Measurements from ENCODE around the gene LRFN2. TPM values are rescaled to one million over a fixed set of nuclear protein-coding genes. Genes with fewer than 3 reads are reported as not detected.

The LRFN2 gene
- total RNA-seq, 1 experiment from 2014 or later, result not detected

- Mint-ChIP-seq H3K36me3 (ENCODE audit: insufficient read depth, unreplicated experiment) (no peaks in the 10 kb centered on the region), H3K9me3 (ENCODE audit: unreplicated experiment) (peaks cover 10% of the 10 kb centered on the region), H3K4me1 (ENCODE audit: low read depth, unreplicated experiment) (no peaks in the 10 kb centered on the region), H3K27ac (ENCODE audit: unreplicated experiment) (no peak overlapping the region), H3K4me3 (ENCODE audit: unreplicated experiment) (no peak overlapping the region), H3K27me3 (ENCODE audit: insufficient read depth, unreplicated experiment) (peaks cover 18% of the 10 kb centered on the region)
- H3K9me3 ChIP-seq, result no peaks in the 10 kb centered on the region
- ChIA-PET POLR2A (no interaction called here), CTCF (no interaction called here)
- no TSS peak for BruUV-seq (replicated peaks)
- TF ChIP-seq CTCF (IDR thresholded peaks at IDR 0.05; ENCODE audit: insufficient read depth in 1 of 2, low read depth in 1 of 2, low read length in 1 of 2, severe bottlenecking in 1 of 2, unreplicated experiment in 1 of 2), result no peak
- H3K4me3 ChIP-seq (ENCODE audit: low read depth, low read length), result no peak overlapping the region
- DNase-seq, result no peak
- H3K36me3 ChIP-seq (ENCODE audit: control insufficient read depth, insufficient read depth, low read length), result no peaks in the 10 kb centered on the region
- H3K27me3 ChIP-seq (replicated peaks; ENCODE audit: control insufficient read depth, insufficient read depth, low read length), result no peaks in the 10 kb centered on the region; the same call in 1 of the 2 replicates
- no peaks in the 10 kb centered on the region for H3K4me1 ChIP-seq
- intact Hi-C loops (cut with micrococcal nuclease; ENCODE audit: unreplicated experiment), result no loop called here
These were observed 40.2 kb upstream of the LRFN2 start for GRCh38 chr6:40627316-40627715.

- TF ChIP-seq CTCF (IDR thresholded peaks at IDR 0.05; ENCODE audit: insufficient read depth in 1 of 2, low read depth in 1 of 2, low read length in 1 of 2, severe bottlenecking in 1 of 2, unreplicated experiment in 1 of 2), result no peak
- no peaks in the 10 kb centered on the region for H3K4me1 Mint-ChIP-seq (ENCODE audit: low read depth, unreplicated experiment)
- H3K36me3 Mint-ChIP-seq (ENCODE audit: insufficient read depth, unreplicated experiment), result no peaks in the 10 kb centered on the region
- H3K9me3 Mint-ChIP-seq (ENCODE audit: unreplicated experiment), result peaks cover 10% of the 10 kb centered on the region
- Histone ChIP-seq H3K9me3 (no peaks in the 10 kb centered on the region), H3K27me3 (replicated peaks; ENCODE audit: control insufficient read depth, insufficient read depth, low read length) (no peaks in the 10 kb centered on the region; the same call in 1 of the 2 replicates), H3K4me1 (no peaks in the 10 kb centered on the region), H3K4me3 (ENCODE audit: low read depth, low read length) (no peak overlapping the region), H3K36me3 (ENCODE audit: control insufficient read depth, insufficient read depth, low read length) (no peaks in the 10 kb centered on the region)
- peaks cover 15% of the 10 kb centered on the region for H3K27me3 Mint-ChIP-seq (ENCODE audit: insufficient read depth, unreplicated experiment)
- no peak overlapping the region for H3K4me3 Mint-ChIP-seq (ENCODE audit: unreplicated experiment)
- CTCF ChIA-PET, result no interaction called here
- H3K27ac Mint-ChIP-seq (ENCODE audit: unreplicated experiment), result no peak overlapping the region
- DNase-seq, result no peak
- POLR2A ChIA-PET, result no interaction called here
- intact Hi-C loops (cut with micrococcal nuclease; ENCODE audit: unreplicated experiment), result no loop called here
- BruUV-seq (replicated peaks), result no TSS peak
These were observed 39.7 kb upstream of the LRFN2 start for GRCh38 chr6:40626886-40627285.

DNA sequence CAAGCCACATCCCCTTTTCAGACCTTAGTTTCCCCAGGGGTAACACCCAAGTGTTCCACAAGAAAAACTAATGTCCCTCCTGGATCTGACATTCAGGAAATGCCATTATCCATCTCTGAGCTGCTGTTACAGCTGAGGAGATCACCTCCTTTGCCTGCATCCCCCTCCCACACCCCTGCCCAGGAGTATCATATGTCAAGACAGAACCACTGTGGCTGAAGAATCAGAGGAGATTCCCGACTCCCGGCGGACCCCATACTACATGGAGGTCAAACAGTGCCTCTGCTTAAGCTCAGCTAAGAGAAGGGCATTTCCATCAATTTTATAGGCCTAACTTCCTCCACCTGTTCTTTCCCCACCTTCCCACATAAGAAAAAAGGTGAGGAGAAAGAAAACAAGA, 36.8 kb upstream of the LRFN2 start:
- ChIA-PET POLR2A (no interaction called here), CTCF (no interaction called here)
- Histone ChIP-seq H3K27me3 (replicated peaks; ENCODE audit: control insufficient read depth, insufficient read depth, low read length) (no peaks in the 10 kb centered on the region), H3K4me3 (ENCODE audit: low read depth, low read length) (no peak overlapping the region), H3K36me3 (ENCODE audit: control insufficient read depth, insufficient read depth, low read length) (no peaks in the 10 kb centered on the region), H3K9me3 (no peaks in the 10 kb centered on the region), H3K4me1 (no peaks in the 10 kb centered on the region)
- Mint-ChIP-seq H3K4me3 (ENCODE audit: unreplicated experiment) (no peak overlapping the region), H3K4me1 (ENCODE audit: low read depth, unreplicated experiment) (no peaks in the 10 kb centered on the region), H3K36me3 (ENCODE audit: insufficient read depth, unreplicated experiment) (no peaks in the 10 kb centered on the region), H3K27ac (ENCODE audit: unreplicated experiment) (no peak overlapping the region), H3K27me3 (ENCODE audit: insufficient read depth, unreplicated experiment) (peaks cover 5% of the 10 kb centered on the region), H3K9me3 (ENCODE audit: unreplicated experiment) (peaks cover 10% of the 10 kb centered on the region)
- TF ChIP-seq CTCF (IDR thresholded peaks at IDR 0.05; ENCODE audit: insufficient read depth in 1 of 2, low read depth in 1 of 2, low read length in 1 of 2, severe bottlenecking in 1 of 2, unreplicated experiment in 1 of 2), result no peak
- no peak for DNase-seq
- intact Hi-C loops (cut with micrococcal nuclease; ENCODE audit: unreplicated experiment), result no loop called here
- no TSS peak for BruUV-seq (replicated peaks)

Measured in Caco-2 (cell line).